Measurements from ENCODE around the gene BSG. TPM values are rescaled to one million over a fixed set of nuclear protein-coding genes. Genes with fewer than 3 reads are reported as not detected.

Gene BSG
- total RNA-seq, 1 experiment from 2014 or later: 618 TPM

DNA sequence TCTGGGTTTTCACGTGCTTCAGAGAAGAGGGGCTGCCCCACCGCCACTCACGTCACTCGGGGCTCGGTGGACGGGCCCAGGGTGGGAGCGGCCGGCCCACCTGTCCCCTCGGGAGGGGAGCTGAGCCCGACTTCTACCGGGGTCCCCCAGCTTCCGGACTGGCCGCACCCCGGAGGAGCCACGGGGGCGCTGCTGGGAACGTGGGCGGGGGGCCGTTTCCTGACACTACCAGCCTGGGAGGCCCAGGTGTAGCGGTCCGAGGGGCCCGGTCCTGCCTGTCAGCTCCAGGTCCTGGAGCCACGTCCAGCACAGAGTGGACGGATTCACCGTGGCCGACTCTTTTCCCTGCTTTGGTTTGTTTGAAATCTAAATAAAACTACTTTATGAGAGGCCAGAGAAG lies 30.7 kb upstream of the BSG start:
- Histone ChIP-seq H3K4me1 (no peaks in the 10 kb centered on the region), H3K27me3 (replicated peaks; ENCODE audit: control insufficient read depth, insufficient read depth, low read length) (no peaks in the 10 kb centered on the region), H3K36me3 (ENCODE audit: control insufficient read depth, insufficient read depth, low read length) (no peaks in the 10 kb centered on the region), H3K4me3 (ENCODE audit: low read depth, low read length) (no peak overlapping the region), H3K9me3 (no peaks in the 10 kb centered on the region)
- ChIA-PET CTCF (interaction anchor here (0.5 kb wide), 1 partner anchor 24 kb away, joined by 3 read pairs; no protein-coding TSS in a partner anchor), POLR2A (interaction anchor here (0.6 kb wide), 1 partner anchor 8 kb away, joined by 3 read pairs; no protein-coding TSS in a partner anchor)
- TF ChIP-seq, protein P1, sequence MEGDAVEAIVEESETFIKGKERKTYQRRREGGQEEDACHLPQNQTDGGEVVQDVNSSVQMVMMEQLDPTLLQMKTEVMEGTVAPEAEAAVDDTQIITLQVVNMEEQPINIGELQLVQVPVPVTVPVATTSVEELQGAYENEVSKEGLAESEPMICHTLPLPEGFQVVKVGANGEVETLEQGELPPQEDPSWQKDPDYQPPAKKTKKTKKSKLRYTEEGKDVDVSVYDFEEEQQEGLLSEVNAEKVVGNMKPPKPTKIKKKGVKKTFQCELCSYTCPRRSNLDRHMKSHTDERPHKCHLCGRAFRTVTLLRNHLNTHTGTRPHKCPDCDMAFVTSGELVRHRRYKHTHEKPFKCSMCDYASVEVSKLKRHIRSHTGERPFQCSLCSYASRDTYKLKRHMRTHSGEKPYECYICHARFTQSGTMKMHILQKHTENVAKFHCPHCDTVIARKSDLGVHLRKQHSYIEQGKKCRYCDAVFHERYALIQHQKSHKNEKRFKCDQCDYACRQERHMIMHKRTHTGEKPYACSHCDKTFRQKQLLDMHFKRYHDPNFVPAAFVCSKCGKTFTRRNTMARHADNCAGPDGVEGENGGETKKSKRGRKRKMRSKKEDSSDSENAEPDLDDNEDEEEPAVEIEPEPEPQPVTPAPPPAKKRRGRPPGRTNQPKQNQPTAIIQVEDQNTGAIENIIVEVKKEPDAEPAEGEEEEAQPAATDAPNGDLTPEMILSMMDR (IDR thresholded peaks at IDR 0.05; ENCODE audit: insufficient read depth in 1 of 2, low read depth in 1 of 2, low read length in 1 of 2, severe bottlenecking in 1 of 2, unreplicated experiment in 1 of 2): no peak
- Mint-ChIP-seq H3K36me3 (ENCODE audit: insufficient read depth, unreplicated experiment) (peaks cover 32% of the 10 kb centered on the region), H3K27ac (ENCODE audit: unreplicated experiment) (no peak overlapping the region), H3K4me1 (ENCODE audit: low read depth, unreplicated experiment) (no peaks in the 10 kb centered on the region), H3K27me3 (ENCODE audit: insufficient read depth, unreplicated experiment) (no peaks in the 10 kb centered on the region), H3K4me3 (ENCODE audit: unreplicated experiment) (no peak overlapping the region), H3K9me3 (ENCODE audit: unreplicated experiment) (no peaks in the 10 kb centered on the region)
- DNase-seq: no peak
- intact Hi-C loops (cut with micrococcal nuclease; ENCODE audit: unreplicated experiment): no loop called here
- BruUV-seq (replicated peaks): TSS peak; percentile 20

DNA sequence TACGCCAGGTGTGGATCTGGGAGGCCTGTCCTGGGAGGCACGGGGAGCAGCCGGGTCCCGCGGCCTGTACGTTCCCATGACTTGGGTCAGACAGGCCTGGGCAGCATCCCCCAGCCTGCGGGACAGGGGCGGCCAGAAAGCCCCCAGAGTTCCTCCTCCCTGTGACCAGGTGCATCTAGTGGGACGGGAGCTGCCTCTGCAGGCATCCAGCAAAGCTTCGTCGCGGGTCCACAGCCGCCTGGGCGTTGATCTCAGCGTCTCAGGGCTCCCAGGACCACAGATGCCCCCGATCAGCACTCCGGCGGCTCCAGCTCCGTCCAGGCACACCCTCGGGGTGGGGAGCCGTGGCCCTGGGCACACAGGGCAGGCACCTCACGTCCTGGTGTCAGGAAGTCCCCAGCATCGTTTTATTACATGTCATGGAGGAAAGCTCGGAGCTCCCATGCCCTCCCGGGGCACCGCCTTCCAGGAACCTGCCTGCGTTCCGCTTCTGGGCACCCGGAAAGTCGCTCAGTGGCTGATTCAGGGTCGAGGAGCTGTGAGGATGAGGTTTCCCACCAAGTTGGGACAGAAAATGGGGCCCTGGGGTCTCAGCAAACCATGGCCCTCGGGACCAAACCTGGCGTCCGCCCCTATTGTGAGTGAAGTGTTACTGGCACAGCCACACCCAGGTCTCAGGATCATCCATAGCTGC lies 30.1 kb upstream of the BSG start:
- H3K4me3 Mint-ChIP-seq (ENCODE audit: unreplicated experiment): no peak overlapping the region
- H3K27ac Mint-ChIP-seq (ENCODE audit: unreplicated experiment): no peak overlapping the region
- DNase-seq: no peak
- ChIA-PET CTCF (interaction anchor here (0.5 kb wide), 1 partner anchor 24 kb away, joined by 3 read pairs; no protein-coding TSS in a partner anchor), POLR2A (interaction anchor here (0.6 kb wide), 2 partner anchors 9 to 266 kb away, joined by 3 to 5 read pairs; no protein-coding TSS in a partner anchor)
- H3K36me3 ChIP-seq (ENCODE audit: control insufficient read depth, insufficient read depth, low read length): no peaks in the 10 kb centered on the region
- TF ChIP-seq, protein P1 (IDR thresholded peaks at IDR 0.05; ENCODE audit: insufficient read depth in 1 of 2, low read depth in 1 of 2, low read length in 1 of 2, severe bottlenecking in 1 of 2, unreplicated experiment in 1 of 2): no peak
- no peak overlapping the region for H3K4me3 ChIP-seq (ENCODE audit: low read depth, low read length)
- intact Hi-C loops (cut with micrococcal nuclease; ENCODE audit: unreplicated experiment): no loop called here
- H3K27me3 Mint-ChIP-seq (ENCODE audit: insufficient read depth, unreplicated experiment): no peaks in the 10 kb centered on the region
- no peaks in the 10 kb centered on the region for H3K4me1 ChIP-seq
- no peaks in the 10 kb centered on the region for H3K9me3 ChIP-seq
- H3K4me1 Mint-ChIP-seq (ENCODE audit: low read depth, unreplicated experiment): no peaks in the 10 kb centered on the region
- no TSS peak for BruUV-seq (replicated peaks)
- H3K27me3 ChIP-seq (replicated peaks; ENCODE audit: control insufficient read depth, insufficient read depth, low read length): no peaks in the 10 kb centered on the region
- H3K36me3 Mint-ChIP-seq (ENCODE audit: insufficient read depth, unreplicated experiment): peaks cover 33% of the 10 kb centered on the region
- no peaks in the 10 kb centered on the region for H3K9me3 Mint-ChIP-seq (ENCODE audit: unreplicated experiment)

DNA sequence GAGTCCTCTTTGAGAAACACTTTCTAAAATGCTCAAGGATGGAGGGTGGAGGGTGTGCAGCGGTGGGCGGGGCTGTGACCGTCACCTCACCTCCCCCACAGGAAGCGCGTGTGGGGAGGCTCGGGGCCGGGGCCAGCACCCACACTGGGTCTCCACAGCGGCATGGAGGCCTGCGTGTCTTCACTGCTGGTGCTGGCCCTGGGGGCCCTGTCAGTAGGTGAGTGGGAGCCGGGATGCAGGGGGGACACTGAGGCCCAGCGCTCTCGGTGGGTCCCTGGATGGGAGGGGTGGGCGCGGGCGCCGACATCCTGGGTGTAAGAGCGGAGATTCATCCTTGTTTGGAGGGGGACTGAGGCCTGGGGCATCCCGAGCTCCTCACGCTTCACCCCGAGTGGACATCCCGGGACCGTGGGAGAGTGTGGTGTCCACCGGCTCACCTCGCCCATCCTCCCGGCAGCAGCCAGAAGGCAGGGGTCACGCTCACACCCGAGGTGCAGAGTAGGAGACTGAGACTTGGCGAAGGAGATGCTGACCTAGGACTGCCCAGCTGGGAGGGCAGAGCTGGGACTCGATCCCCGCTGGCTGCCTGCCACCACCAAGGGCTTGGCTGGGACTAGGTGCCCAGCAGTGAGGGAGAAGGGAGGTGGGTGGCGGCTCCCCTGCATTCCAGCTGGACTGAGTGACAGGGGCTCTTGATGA lies 28.3 kb upstream of the BSG start, which contains the start of gene GZMM:
TSS of gene GZMM (plus strand) at position 144 of the 699 bp plus-strand sequence. CDS start at position 163, 19 bp downstream.
- CTCF ChIA-PET: no interaction called here
- intact Hi-C loops (cut with micrococcal nuclease; ENCODE audit: unreplicated experiment): no loop called here
- no TSS peak for BruUV-seq (replicated peaks)

More for the DNA sequence above, 28.3 kb upstream of the BSG start, which contains the start of gene GZMM:
- H3K4me3 ChIP-seq (ENCODE audit: low read depth, low read length): no peak within 1 kb of the TSS
- POLR2A ChIA-PET: no interaction called here
- H3K9me3 Mint-ChIP-seq (ENCODE audit: unreplicated experiment): no peaks in the 10 kb centered on the region
- peaks cover 26% of the 10 kb centered on the region for H3K36me3 Mint-ChIP-seq (ENCODE audit: insufficient read depth, unreplicated experiment)
- H3K4me1 Mint-ChIP-seq (ENCODE audit: low read depth, unreplicated experiment): no peaks in the 10 kb centered on the region
- no peak for DNase-seq
- H3K4me1 ChIP-seq: no peaks in the 10 kb centered on the region
- no peaks in the 10 kb centered on the region for H3K36me3 ChIP-seq (ENCODE audit: control insufficient read depth, insufficient read depth, low read length)
- no peak within 1 kb of the TSS for H3K4me3 Mint-ChIP-seq (ENCODE audit: unreplicated experiment)
- H3K27me3 Mint-ChIP-seq (ENCODE audit: insufficient read depth, unreplicated experiment): no peaks in the 10 kb centered on the region
- TF ChIP-seq, protein P1 (IDR thresholded peaks at IDR 0.05; ENCODE audit: insufficient read depth in 1 of 2, low read depth in 1 of 2, low read length in 1 of 2, severe bottlenecking in 1 of 2, unreplicated experiment in 1 of 2): no peak
- no peaks in the 10 kb centered on the region for H3K27me3 ChIP-seq (replicated peaks; ENCODE audit: control insufficient read depth, insufficient read depth, low read length)
- H3K27ac Mint-ChIP-seq (ENCODE audit: unreplicated experiment): no peak within 1 kb of the TSS
- H3K9me3 ChIP-seq: no peaks in the 10 kb centered on the region

Data from Caco-2 (cell line).